GM10248 (cell line): Measurements from ENCODE around the gene TOPORS.
"Not testable (repeated sequence)": the region's sequence is repeated elsewhere in the genome, so short reads cannot be mapped to it uniquely, and the experiment has no call there.

ENCODE experiments used
- CTCF ChIA-PET: fragments of 300-600 bp; sonication (Branson Sonifier 250); formaldehyde crosslinking; extraction: SDS; loops from one replicate; lab custom pipeline; 2021; ENCODE audit warnings: antibody characterized with exemption; lab: Yijun Ruan, JAX
- POLR2A ChIA-PET: fragments of 350-650 bp; sonication (Branson Sonifier 250); formaldehyde crosslinking; extraction: SDS; loops from one replicate; lab custom pipeline; 2020; ENCODE audit warnings: antibody characterized with exemption; lab: Yijun Ruan, JAX
- DNase-seq: peaks from one replicate; pipeline ENCODE4 v3.0.0; 2012; ENCODE audit errors: extremely low spot score
- TF ChIP-seq, protein P1 (sequence below): IDR thresholded peaks from 2 replicates; pipeline ENCODE4 v1.5.1; 2012; ENCODE audit warnings: mild to moderate bottlenecking, low read depth; ENCODE audit errors: extremely low read depth, missing control alignments, control extremely low read depth

Gene TOPORS

DNA sequence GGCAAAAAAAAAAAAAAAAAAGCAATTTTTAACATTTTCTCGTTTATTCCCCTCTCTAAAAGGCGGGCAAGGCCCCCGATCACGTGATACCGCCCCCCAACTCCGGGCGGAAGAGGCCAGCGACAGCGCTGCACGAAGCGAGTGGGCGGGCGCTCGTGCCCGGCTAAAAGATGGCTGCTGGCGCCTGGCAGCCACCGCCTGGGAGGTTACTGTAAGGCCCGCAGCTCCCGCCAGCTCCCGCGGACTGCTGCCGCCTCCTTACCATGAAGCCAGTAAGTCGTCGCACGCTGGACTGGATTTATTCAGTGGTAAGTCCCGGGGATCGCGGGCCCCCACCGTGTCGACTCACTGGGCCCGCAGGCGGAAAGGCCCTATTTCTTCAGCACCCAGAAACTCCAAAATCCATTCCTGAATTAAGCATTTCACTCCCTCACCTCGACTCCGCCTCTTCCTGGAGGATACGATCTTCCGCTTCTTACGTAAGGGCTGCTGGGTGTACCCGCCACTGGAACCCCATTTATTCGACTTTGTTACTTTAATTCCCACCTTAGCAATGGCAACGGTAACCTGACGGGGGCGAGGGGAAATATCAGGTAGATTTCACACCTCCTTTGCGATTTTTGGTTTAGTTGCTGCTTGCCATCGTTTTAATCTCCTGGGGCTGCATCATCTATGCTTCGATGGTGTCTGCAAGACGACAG lies at the start of gene TOPORS, which contains the start of gene SMIM27:
TSS of gene TOPORS (minus strand) at position 415 of the 701 bp plus-strand sequence. CDS start at position 265, 150 bp downstream.
TSS of gene SMIM27 (plus strand) at position 156 of the 701 bp plus-strand sequence. CDS start at position 264, 108 bp downstream.
- TF ChIP-seq, protein P1, sequence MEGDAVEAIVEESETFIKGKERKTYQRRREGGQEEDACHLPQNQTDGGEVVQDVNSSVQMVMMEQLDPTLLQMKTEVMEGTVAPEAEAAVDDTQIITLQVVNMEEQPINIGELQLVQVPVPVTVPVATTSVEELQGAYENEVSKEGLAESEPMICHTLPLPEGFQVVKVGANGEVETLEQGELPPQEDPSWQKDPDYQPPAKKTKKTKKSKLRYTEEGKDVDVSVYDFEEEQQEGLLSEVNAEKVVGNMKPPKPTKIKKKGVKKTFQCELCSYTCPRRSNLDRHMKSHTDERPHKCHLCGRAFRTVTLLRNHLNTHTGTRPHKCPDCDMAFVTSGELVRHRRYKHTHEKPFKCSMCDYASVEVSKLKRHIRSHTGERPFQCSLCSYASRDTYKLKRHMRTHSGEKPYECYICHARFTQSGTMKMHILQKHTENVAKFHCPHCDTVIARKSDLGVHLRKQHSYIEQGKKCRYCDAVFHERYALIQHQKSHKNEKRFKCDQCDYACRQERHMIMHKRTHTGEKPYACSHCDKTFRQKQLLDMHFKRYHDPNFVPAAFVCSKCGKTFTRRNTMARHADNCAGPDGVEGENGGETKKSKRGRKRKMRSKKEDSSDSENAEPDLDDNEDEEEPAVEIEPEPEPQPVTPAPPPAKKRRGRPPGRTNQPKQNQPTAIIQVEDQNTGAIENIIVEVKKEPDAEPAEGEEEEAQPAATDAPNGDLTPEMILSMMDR = no peak
- POLR2A ChIA-PET = no interaction called here
- peak; percentile 90 for DNase-seq
- CTCF ChIA-PET = interaction anchor here (0.8 to 7.4 kb wide), 5 partner anchors 20 to 173 kb away, joined by 3 to 45 read pairs (median 14); partner anchors contain the start of genes NDUFB6 and RIGI

- POLR2A ChIA-PET, DNase-seq: not testable (repeated sequence)
- CTCF ChIA-PET = interaction anchor here (0.8 to 1.0 kb wide), 2 partner anchors 15 to 220 kb away, joined by 3 read pairs; no protein-coding TSS in a partner anchor
Measured at GRCh38 chr9:32599021-32599420, 46.6 kb upstream of the TOPORS start.

- ChIA-PET POLR2A (no interaction called here), CTCF (interaction anchor here (0.7 to 1.0 kb wide), 3 partner anchors 16 to 218 kb away, joined by 3 to 5 read pairs (median 3); no protein-coding TSS in a partner anchor)
- no peak for DNase-seq
- TF ChIP-seq, protein P1 = no peak
Measured at GRCh38 chr9:32596936-32597335, 44.5 kb upstream of the TOPORS start.

DNA sequence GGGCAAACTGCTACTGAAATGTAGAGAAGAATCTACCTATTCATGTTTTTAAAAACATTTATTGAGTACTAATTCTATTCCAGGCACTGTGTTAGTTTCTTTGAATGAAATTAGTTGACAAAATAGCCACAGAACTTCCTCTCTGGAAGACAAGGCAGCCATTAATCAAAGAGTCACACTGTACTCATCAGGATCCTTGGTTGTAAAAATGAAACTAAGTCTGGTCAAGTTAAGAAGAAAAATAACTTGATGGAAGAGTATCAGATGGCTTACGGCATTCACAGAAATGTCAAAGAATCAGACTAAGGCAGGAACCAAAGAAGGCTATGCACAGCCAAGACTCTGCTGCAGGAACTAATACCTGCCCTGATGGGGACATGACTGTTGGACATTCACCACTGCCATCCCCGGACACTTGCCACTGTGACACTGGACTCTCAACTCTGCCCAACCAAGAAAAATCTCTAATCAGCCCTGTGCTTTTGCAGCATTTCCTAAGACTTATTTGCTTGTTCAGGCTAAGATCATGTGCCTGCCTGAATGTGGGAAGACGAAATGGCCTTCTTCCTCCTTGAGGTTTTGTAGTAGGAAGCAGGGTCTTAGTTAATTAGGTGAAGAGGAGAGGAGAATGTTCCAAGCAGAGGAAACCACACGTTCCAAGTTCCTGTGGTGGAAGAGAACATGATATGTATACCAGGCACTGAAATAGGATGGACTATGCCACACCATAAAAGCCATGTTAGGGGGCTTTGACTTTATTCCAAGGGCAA lies 43.9 kb upstream of the TOPORS start:
- POLR2A ChIA-PET = interaction anchor here (0.7 kb wide), 1 partner anchor 257 kb away, joined by 3 read pairs; no protein-coding TSS in a partner anchor
- TF ChIP-seq, protein P1 = no peak
- no peak for DNase-seq
- CTCF ChIA-PET = interaction anchor here (0.7 to 1.0 kb wide), 3 partner anchors 15 to 217 kb away, joined by 3 to 5 read pairs (median 3); no protein-coding TSS in a partner anchor

- TF ChIP-seq, protein P1 = no peak
- ChIA-PET CTCF (interaction anchor here (0.9 to 20.3 kb wide), 6 partner anchors 11 to 381 kb away, joined by 3 to 872 read pairs (median 22); no protein-coding TSS in a partner anchor), POLR2A (no interaction called here)
- DNase-seq = no peak
Measured at GRCh38 chr9:32590898-32591297, 38.5 kb upstream of the TOPORS start.

- ChIA-PET POLR2A (no interaction called here), CTCF (interaction anchor here (1.5 to 20.3 kb wide), 7 partner anchors 11 to 379 kb away, joined by 4 to 872 read pairs (median 7); no protein-coding TSS in a partner anchor)
- TF ChIP-seq, protein P1 = no peak
- no peak for DNase-seq
Measured at GRCh38 chr9:32590476-32590875, 38.1 kb upstream of the TOPORS start.
